Right forelimb (tissue), 1 donor: ENCODE results near the gene CRYL1.

ENCODE experiments used
- DNase-seq: peaks from one replicate; pipeline ENCODE4 v3.0.0-alpha.2; 2018

The CRYL1 gene

DNA sequence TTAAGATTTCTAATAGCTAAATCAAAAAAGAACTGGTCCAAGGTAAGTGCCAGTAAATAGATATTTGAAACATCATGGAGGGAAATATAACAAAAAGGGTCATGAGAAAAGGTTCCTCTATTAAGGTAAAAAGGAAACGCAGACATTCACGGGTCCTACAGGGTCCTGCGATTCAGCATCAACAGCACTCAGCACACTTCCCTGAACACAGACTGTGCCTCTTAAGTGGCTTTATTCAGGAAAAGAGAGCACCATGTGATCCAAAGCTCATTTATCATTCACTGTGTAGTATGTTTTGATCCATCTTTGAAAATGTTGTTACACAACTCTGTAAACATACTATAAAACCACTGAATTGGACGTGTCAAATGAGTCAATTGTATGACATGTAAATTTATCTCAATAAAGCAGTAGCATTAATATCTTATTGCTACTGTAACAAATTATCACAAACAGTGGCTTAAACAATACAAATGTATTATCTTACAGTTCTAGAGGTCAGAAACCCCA lies 33.7 kb downstream of the CRYL1 start:
- no peak for DNase-seq

DNA sequence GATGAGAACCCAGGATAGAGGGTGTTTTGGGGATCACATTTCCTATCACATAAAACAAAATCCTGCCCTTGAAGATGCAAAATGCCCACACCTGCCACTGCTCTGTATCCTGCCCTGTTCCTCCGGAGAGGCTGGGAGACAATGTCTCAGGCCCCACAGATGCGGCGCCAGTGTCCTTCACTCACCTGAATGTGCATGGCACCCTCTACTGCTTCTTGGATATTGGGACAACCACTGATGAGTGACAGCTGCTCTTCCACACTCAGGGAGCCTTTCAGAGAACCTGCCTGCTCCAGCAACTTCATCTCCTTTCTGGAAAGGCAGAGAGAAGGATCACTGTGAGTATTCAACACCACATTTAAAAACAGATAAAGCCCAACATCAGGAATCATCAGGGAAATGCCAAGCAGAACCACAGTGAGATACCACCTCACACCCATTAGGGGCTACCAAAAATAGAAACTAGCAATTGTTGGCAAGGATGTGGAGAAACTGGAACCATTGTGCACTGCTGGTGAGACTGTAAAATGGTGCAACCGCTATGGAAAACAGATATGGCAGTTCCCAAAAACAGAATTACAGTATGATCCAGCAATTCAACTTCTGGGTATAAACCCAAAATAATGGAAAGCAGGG lies 36.4 kb downstream of the CRYL1 start:
- DNase-seq = no peak

DNA sequence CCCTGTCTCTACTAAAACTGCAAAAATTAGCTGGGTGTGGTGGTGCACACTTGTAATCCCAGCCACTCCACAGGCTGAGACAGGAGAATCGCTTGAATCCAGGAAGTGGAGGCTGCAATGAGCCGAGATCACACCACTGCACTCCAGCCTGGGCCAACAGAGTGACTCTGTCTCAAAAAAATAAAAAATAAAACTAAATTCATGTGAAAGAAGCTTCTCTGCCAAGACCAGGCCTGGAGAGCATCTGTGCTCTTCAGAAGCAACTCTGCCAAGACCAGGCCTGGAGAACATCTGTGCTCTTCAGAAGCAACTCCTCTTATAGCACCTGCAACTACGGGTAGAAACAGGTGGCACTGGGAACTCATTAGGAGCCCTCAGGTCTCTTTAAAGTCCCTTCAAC lies 37.7 kb downstream of the CRYL1 start:
- no peak for DNase-seq

DNA sequence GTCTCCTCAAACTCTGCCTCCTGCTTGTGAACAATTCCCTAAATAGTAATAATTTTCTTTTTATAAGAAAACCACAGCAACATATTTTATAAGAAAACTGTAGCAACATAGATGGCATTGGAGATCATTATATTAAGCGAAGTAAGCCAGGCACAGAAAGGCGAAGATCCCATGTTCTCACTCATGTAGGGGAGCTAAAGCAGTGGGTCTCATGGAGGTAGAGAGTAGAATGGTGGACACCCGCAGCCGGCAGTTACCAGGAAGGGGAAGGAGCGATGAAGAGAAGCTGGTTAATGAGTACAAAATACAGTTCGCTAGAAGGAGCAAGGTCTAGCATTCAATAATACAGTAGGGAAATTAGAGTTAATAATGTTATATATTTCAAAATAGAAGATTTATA lies 42.9 kb downstream of the CRYL1 start:
- no peak for DNase-seq

DNA sequence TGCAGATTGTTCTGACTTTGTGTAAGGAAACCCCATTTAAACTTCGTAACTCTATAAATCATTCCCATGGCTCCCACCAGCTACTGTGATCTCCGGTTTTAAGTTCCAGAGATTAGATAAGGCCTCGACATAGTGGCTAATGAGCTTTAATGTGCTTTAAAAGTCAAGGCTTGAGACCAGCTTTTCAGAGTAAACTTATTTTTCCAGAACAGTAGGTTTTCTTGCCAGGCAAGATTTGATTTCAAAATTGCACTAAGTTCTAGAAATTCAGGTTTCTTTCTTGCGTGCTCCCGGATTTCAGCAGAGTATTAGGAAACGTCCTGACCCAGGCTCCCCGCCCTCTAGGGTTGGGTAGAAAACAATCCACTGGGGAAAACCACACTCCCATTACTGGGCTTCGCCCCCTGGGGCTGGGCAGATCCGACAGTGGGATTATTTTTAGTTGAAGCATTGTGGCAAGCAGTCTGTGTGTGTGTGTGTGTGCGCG lies 43.3 kb downstream of the CRYL1 start:
- DNase-seq = no peak

DNA sequence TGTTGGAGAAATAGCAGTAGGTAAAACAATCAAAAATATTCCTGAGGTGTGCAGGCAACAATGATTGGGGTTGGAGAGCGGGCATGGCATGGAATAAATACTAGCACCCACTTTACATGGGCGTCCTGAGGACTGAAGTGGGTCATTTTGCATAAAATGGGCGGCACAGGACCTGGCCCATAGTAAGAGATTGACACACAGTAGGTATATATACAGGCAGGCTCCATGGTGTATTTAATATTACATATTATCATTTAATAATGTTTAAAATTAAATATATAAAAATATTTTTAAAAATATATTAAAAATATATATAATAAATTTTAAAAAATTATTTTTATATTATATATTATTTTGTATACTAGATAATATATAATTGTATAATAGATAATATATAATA lies 48.3 kb downstream of the CRYL1 start:
- no peak for DNase-seq

DNA sequence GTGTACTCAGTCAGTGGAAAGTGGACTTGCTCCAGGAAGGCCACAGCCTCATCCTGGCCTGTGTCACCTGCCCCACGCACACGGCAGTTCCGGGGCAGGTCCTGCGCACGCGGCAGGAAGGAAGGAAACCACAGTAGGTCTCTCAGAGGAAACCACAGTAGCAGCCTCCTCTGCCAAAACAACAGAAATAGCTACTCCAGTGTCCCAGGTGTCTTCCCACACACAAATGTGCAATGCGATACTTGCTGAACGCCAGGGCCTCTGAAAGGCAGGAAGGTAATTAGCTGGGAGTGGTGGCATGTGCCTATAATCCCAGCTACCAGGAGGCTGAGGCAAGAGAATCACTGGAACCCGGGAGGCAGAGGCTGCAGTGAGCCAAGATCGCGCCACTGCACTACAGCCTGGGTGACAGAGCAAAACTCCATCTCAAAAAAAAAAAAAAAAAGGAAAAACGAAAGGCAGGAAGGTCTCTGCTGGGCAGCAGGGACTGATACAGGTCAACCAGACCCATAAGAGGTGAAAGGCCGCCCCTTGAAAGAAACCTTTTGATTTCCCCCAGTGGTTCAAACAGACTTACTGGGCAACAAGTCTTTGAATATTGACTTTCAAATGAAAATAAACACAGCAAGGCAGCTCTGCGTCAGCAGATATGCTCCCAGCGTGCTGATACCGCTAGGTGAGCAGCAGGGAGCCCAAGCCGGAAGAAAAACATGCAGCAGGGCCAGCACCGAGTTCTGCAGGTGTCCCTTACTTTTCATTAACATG lies 49.5 kb downstream of the CRYL1 start:
- DNase-seq = no peak

DNA sequence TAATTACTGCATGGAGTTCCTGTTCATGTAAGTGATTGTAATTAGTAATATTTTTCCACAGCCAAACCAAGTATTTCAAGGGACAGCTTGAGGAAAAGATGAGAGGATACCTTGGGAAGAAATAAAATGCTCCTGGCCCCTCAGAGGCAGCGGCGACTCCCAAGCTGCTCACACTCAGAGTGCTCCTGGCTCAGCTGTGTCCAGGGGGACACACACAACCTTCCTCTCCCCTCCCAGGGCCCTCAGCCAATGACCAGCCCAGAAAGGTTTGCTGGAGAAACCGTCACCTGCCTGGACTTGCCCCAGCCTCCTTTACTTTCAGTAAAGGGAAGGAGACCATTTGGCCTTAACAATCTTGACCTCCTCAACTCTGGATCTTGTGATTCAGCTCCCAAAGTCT lies 51.1 kb downstream of the CRYL1 start:
- no peak for DNase-seq

DNA sequence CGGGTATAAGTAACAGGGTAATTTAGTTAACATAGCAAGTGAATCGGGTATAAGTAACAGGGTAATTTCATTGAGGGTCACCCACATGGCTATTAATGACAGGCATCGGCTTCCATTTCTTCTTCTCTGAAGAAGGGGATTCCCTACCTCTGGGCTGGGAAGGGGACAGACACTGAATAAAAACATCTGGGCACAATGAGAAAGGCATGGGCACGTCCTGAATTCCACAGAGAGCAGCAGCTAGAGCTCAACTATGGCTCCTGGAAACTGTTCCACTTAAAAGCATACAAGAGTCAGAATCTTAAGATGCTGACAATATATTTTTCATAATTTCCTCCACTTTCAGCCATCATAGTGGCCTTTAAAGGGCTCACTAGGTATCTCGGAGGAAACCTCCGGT lies 51.8 kb downstream of the CRYL1 start:
- DNase-seq = no peak

DNA sequence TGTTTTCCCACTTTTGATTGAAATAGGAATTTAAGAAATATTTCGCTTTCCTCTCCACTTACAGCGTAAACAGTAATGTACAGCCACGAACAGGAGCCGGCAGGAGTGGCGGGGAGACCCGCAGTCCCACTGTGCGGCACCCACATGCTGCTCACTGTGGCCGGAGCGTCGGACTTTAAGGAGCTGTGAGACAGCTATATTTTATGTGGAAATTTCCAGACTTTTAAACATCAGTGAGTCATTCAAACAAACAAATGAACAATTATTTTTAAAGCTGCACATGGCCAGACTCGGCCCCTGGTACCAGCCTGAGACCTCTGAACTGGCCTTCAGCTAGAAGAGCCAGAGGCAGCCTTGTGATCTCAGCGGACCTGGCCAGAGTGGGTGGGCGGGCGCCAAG lies 52.5 kb downstream of the CRYL1 start:
- no peak for DNase-seq

DNA sequence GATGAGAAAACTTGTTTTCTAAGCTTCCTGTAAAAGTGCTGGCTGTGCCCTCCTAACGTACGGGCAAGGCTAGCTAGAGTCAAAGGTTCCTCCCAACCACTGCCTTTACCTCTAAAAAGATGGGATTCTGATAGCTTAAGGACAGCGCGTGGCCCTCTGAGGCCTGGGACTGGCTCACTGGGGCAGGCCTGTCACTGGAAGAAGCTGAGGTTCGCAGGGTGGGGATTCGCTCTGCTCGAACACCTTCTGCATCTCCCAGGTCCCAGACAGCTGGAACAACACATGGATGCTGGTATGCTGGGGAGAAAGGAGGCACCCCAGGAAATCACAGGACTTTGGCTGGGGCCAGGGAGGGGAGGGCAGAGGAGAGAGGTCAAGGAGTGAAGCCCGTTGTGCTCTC lies 53.1 kb downstream of the CRYL1 start:
- DNase-seq = no peak

DNA sequence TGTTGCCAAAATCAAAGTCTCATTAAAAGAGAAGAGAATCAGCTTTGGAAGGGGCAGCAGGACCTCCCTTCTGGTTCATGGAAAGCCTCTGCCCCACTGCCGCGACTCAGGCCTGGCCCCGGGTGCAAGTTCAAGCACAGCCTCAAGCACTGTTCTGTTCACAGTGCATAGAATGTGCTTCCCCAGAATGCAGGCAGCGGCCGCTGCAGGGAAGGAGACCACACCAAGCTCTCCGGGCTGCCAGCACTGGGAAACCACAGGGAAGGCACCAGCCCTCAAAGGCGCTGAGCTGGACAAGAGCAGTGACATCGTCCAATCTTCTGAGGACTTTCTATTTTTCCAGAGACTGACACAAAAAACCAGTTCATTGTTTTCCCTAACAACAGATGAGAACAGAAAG lies 55.5 kb downstream of the CRYL1 start:
- no peak for DNase-seq

DNA sequence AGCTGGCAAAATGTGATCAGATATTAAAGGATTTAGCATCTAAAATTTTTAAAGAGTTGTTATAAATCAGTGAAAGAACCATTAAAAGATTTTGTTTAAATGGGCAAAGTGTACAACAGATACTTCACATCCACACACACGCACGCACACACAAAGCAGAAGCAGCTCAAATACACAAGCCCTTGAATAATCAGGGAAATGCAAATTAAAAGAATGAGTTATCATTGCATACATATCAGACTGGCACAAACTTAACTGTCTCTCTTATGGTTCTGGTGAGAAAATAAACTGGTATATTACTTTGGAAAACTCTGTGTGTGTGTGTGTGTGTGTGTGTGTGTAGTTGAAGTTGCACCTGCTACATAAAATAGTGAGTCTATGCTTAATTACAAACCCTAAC lies 59.3 kb downstream of the CRYL1 start:
- DNase-seq = no peak

DNA sequence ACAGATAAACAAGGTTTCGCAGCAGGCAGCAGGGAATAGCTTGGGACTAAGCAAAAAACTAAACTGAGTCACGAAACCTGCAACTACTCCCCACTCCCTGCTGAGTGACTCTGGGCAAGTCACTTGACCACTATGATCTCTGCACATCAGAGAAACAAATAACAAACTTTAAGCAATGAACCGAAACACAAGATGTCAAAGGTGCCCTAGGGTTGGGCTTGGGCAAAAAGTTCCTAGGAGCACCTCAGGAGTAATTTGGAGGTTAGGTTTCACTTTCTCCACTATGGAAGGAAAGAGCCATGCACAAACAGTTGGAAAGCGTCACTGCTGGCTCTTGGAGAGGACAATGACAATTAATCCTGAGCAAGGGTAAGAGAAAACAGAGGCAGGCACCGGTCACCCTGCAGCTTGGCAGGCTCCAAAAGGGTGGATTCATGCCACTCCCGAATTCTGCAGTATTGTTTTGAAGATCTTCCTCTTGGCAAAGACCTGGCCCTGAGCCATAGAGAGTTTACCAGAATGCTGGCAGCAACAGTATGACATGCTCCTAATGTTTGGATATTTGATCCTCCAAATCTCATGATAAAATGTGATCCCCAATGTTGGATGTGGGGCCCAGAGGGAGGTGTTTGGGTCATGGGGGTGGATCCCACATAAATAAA lies 60.3 kb downstream of the CRYL1 start:
- DNase-seq = no peak

DNA sequence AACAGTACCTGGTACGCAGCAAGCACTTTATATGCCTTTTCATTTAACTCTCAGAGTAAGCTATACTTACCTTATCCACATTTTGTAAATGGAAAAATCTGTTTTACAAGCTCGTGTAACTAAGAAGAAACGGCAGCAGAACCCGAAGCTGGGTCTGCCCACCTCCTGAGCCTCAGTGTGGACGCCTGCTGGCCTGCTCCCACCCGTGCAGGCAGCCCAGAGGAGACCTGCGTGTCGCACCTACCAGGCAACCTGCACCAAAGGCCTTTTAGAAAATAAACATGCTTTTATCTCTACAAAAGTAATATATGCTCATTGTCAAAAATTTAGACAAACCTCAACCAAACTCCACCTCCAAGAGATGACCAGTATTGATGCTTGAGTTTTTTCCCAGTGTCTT lies 62.7 kb downstream of the CRYL1 start:
- no peak for DNase-seq

DNA sequence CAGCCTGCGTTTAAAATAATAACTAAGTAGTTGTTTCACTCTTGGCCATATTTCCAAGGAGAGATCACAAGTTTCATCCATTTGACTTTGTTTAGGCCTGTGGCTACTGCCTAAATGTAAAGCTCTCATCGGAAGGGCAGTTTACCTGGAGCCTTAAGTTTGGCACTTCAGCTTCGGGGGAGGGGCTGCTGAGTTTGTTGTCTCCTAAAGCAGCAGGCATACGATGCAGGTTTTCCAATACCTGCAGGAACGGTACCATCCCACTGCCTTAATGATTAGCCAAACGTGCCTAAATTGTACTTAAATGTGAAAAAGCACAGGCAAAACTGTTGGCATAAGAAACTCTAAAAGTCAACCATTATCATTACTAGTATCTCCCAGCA lies 63.1 kb downstream of the CRYL1 start:
- DNase-seq = no peak

DNA sequence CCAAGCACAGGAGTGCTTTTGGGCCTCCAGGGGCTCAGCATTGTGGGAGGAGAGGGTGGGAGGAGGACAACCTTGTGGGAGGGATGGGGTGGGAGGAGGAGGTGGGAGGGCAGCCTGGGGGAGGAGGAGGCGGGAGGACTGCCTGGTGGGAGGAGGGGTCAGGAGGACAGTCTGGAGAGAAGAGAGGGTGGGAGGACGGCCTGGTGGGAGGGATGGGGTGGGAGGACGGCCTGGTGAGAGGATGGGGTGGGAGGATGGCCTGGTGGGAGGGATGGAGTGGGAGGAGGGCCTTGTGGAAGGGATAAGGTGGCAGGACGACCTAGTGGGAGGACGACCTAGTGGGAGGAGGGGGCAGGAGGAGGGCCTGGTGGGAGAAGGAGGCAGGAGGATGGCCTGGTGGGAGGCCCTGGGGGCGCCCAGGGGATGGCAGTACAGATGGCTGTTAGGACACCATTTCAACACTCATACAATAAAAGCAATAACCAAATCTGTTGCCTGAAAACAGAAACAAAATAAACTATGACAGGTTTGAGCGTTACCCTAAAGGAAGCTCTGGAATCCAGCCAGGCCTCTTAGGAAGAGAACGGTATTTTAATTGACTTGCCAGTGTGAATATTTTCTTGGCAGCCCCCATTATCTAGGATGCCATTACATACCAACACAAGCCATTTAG lies 63.7 kb downstream of the CRYL1 start:
- DNase-seq = no peak

DNA sequence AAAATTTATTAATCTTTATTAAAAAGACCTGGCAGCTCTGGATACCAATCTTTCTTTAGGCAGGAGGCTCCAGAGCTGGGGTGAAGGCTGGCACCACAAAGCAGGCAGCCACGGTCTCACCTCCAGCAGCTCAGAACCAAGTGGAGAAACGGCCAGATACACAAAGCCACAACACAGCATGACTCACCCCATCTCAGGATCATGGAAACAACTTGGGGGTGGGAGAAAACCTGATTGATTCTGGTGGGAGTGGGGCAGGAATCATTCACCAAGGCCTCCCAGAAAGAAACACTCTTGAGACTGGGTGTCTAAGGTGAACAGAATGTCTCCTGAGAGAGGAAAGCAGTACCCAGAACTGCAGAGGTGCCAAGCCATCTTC lies 64.2 kb downstream of the CRYL1 start:
- DNase-seq = no peak

DNA sequence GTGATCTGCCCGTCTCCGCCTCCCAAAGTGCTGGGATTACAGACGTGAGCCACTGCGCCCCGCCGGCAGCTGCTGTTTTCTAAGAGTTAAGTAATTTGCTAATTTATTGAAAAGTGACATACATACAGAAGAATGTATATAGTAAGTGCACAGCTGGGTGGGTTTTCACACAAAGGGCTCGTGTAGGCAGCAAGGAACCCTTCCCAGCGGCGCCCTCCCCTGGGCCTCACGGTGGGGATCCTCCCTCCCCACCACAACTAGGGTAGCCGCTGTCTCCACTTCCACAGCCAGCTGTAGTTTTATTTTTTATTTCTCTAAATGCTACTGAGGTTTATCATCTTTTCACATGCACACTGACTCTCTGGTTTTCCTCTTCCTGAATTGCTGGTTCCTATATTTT lies 64.9 kb downstream of the CRYL1 start:
- DNase-seq = no peak

DNA sequence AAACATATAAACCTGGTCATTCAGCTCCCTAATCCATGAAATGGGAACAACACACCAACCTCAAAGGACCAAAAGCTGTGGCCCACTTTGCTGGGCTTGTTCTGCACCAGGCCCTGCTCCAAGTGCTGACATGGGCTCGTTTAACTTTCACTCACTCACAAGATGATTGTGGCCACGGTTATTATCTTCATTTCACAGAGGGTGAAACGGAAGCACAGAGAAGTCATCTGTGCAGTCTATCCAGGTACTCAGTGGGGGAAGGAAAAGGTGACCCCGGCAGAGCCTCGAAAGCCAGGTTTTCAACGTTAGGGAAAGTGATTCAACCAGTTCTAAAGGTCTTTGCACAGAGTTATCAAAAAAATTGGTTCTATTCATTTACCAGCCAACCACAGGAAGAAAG lies 68.0 kb downstream of the CRYL1 start:
- DNase-seq = no peak

DNA sequence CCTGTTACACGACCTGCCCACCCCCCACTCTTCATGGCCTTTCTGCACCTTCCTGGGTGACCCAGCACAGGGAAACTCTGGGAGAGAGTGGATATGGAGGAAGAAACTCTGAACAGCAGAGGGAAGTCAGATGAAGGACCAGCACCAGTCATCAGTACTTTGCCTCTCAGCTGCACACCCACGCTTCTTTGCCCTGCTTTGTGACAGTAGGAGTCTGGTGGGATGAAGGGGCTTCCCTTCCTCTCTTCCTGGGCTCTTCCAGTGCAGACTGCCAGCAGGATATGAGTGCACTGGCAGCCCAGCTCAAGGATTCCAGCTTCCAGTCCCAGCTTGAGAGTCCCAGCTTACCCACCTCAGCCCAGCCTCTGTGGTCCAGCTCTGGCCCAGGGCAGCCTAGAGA lies 68.9 kb downstream of the CRYL1 start:
- DNase-seq = no peak

DNA sequence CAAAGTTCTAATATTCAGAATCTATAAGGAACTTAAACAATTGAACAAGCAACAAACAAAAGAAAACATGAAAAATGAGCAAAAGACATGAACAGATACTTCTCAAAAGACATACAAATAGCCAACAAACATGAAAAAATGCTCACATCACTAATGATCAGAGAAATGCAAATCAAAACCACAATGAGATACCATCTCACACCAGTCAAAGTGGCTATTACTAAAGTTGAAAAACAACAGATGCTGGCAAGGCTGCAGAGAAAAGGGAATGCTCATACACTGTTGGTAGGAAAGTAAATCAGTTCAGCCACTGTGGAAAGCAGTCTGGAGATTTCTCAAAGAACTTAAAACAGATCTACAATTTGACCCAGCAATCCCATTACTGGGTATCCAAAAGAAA lies 74.3 kb downstream of the CRYL1 start:
- no peak for DNase-seq

DNA sequence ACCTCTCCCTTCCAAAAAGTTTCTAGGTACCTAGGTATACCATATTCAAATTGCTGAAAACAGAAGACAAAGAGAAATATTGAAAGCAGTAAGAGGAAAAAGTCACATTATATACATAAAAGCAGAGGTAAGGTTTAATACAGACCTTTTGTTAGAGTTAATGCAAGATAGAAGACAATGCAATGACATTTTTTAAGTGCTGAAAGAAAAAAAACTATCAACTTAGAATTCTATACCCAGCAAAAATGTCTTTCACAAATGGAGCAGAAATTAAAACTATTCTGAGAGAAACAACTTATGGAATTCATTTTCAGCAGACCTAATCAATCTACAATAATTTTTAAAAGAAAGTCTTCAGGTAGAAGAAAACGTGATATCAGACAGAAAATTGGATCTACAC lies 77.2 kb downstream of the CRYL1 start:
- DNase-seq = no peak

DNA sequence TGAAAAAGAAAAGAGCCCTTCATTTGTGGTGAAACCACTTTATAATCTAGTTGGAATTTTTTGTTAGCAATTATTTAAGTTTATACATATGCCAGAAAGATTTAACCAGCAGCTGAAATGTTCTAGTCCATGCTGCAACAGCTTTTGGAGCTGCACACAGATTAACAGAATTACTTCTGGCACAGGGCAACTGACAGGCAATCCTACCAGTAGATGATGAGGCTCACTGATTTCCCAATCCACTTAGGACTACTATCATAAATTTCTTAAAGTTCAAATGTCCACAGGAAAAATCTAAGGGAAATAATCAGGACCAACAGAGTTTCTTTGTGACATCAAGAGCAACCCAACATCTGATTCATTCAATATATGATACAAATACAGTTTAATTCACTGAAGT lies 78.8 kb downstream of the CRYL1 start:
- DNase-seq = no peak
